Heart right ventricle (tissue), 16 donors: ENCODE results near the gene DNAH12. TPM values are rescaled to one million over a fixed set of nuclear protein-coding genes. Genes with fewer than 3 reads are reported as not detected.
"Not testable (repeated sequence)": the region's sequence is repeated elsewhere in the genome, so short reads cannot be mapped to it uniquely, and the experiment has no call there.

Experiments
- ATAC-seq, 8 donors: fragments of 200-7000 bp; cut with Tn5 transposase; one replicate each; pipeline ENCODE4 v1.9.1; 2020; ENCODE audit warnings: mild to moderate bottlenecking in 8 of 8, moderate library complexity in 8 of 8, moderate number of reproducible peaks in 1 of 8
- DNase-seq, 2 donors: peaks; one replicate each; pipeline ENCODE4 v3.0.0-alpha.2; 2020
- H3K27ac ChIP-seq, 10 donors: fragments of 200-600 bp; sonication (generic) in 2 of 10; one replicate each; pipeline versions ENCODE4 v1.5.0 to v1.8.0; 2020 to 2022; ENCODE audit warnings: mild to moderate bottlenecking in 3 of 10
- H3K27me3 ChIP-seq, 7 donors: fragments of 200-600 bp; one replicate each; pipeline ENCODE4 v1.8.0; 2021 to 2022; ENCODE audit warnings: mild to moderate bottlenecking in 2 of 7
- H3K36me3 ChIP-seq, 9 donors: fragments of 200-600 bp; sonication (generic) in 1 of 9; one replicate each; pipeline versions ENCODE4 v1.5.0 to v1.8.0; 2020 to 2022; ENCODE audit warnings: mild to moderate bottlenecking in 2 of 9
- H3K4me1 ChIP-seq, 9 donors: fragments of 200-600 bp; sonication (generic) in 1 of 9; one replicate each; pipeline versions ENCODE4 v1.5.0 to v1.8.0; 2020 to 2022; ENCODE audit warnings: mild to moderate bottlenecking in 4 of 9
- H3K4me3 ChIP-seq, 10 donors: fragments of 200-600 bp; sonication (generic) in 2 of 10; one replicate each; pipeline versions ENCODE4 v1.5.0 to v1.8.0; 2020 to 2022; ENCODE audit warnings: mild to moderate bottlenecking in 7 of 10, moderate library complexity in 2 of 10
- H3K9me3 ChIP-seq, 11 donors: fragments of 200-600 bp in 10 of 11; sonication (generic) in 2 of 11; one replicate each; pipeline versions ENCODE4 v1.5.0 to v1.8.0; 2013 to 2022; ENCODE audit warnings: mild to moderate bottlenecking in 2 of 11, control low read depth in 1 of 11, moderate library complexity in 1 of 11
- WGBS, 2 donors: extraction: QIAGEN DNeasy Blood & Tissue Kit; methylation state at CpG; one replicate each; pipeline ENCODE4 v1.1.7; 2013; ENCODE audit warnings: inconsistent platforms in 1 of 2; 5-methylcytosine and 5-hydroxymethylcytosine counted together
- intact Hi-C, 10 donors: fragments of 100-400 bp; cut with DNase I; formaldehyde crosslinking; loops; one replicate each; pipeline versions ENCODE4 v1.11.1 to v1.14.2; 2022
- polyA plus RNA-seq, 2 donors: library from polyadenylated mRNA; stranded (reverse); fragments of 200-250 nt; gene quantifications; one replicate each; pipeline ENCODE4 v1.2.3, GENCODE V29; 2013
- total RNA-seq, 10 donors: library from RNA; stranded (reverse); fragmentation: NEBNext Ultra II Directional in 3 of 10; extraction: Animal tissue kit (Norgen Biotek cat#: 25700) in 3 of 10; gene quantifications; one replicate each; pipeline versions ENCODE4 v1.2.1 to v1.2.4, GENCODE V29; 2021 to 2023
- TF ChIP-seq, protein P1 (sequence below), 9 donors: fragments of 200-600 bp; sonication (generic) in 2 of 9; IDR thresholded peaks; one replicate each; pipeline versions ENCODE4 v1.5.0 to v1.8.0; 2021 to 2022; ENCODE audit warnings: antibody characterized with exemption in 9 of 9, mild to moderate bottlenecking in 5 of 9, moderate library complexity in 1 of 9
- donor health status: Arrhythmogenic right ventricular cardiomyopathy.
- donor health status: ischemic (EF 13 %, LVEDD 7.1; RV severe dilation, severe dysfunction).
- donor health status: healthy with polysubstance abuse.
- donor health status: DM: no; HTN: yes; CAD: no.
- donor health status: DM: no; HTN: no; CAD: no.
- donor health status: ischemic (EF 25% LVEDD 6.9; RV normal size, moderate dysfunction).
- donor health status: ischemic (EF 25% LVEDD 5.7; RV mildly dilated, moderate dysfunction).
- donor health status: healthy.
- donor health status: DM: yes; HTN: yes; CAD: no.
- donor health status: Ischemic cardiomyopathy.
- donor health status: ischemic (EF 35%, LVEDD 5.7; RV mildly dilated, moderate dysfunction).
- donor health status: nonischemic (EF 11% LVEDD 7.7; RV severe dilation, severe dysfunction).
- donor health status: DM: yes; HTN: yes; CAD: no.
- donor health status: PGD.
- donor health status: ischemic (EF 29% LVEDD 5.4; RV normal size, mild dysfunction).
- donor health status: nonischemic (EF 23%, LVEDD 6.1; RV moderate dilation, normal function).

DNAH12 gene
- total and polyA plus RNA-seq, 12 donors, result 0.01 to 0.44 (median 0.12) TPM; not detected in 4

GRCh38 chr3:57383838-57384237 is 160.3 kb downstream of the DNAH12 start:
- peaks cover 0 to 4% (median 0%) of the 10 kb centered on the region in 7 donors for H3K27me3 ChIP-seq
- intact Hi-C loops, result no loop called here
- ATAC-seq (no peak), DNase-seq (no peak)
- no peak overlapping the region for H3K4me3 ChIP-seq
- TF ChIP-seq, protein P1, sequence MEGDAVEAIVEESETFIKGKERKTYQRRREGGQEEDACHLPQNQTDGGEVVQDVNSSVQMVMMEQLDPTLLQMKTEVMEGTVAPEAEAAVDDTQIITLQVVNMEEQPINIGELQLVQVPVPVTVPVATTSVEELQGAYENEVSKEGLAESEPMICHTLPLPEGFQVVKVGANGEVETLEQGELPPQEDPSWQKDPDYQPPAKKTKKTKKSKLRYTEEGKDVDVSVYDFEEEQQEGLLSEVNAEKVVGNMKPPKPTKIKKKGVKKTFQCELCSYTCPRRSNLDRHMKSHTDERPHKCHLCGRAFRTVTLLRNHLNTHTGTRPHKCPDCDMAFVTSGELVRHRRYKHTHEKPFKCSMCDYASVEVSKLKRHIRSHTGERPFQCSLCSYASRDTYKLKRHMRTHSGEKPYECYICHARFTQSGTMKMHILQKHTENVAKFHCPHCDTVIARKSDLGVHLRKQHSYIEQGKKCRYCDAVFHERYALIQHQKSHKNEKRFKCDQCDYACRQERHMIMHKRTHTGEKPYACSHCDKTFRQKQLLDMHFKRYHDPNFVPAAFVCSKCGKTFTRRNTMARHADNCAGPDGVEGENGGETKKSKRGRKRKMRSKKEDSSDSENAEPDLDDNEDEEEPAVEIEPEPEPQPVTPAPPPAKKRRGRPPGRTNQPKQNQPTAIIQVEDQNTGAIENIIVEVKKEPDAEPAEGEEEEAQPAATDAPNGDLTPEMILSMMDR (IDR thresholded peaks at IDR 0.05), result no peak
- H3K36me3 ChIP-seq, result no peaks in the 10 kb centered on the region
- 96% methylated on average over 2 of the region's 2 CpGs for WGBS, 2 donors
- H3K27ac ChIP-seq, result no peak overlapping the region
- H3K4me1 ChIP-seq, result no peaks in the 10 kb centered on the region
- H3K9me3 ChIP-seq, result no peaks in the 10 kb centered on the region

DNA sequence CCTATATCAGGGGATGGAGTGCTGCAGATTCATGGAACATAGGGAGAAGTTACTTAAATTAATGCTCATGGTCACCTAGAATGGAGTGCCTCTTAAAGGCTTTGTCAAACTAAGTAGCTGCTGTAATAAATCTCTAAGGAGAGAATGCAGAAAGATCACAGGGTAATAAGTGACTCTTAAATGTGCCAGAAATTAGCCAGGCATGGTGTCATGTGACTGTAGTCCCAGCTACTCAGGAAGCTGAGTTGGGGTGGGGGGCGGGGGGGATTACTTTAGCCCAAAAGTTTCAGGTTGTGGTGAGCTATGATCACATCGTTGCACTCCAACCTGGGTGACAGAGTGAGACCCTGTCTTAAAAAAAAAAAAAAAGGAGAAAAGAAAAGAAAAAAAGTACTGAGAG is 160.7 kb downstream of the DNAH12 start:
- H3K36me3 ChIP-seq, result no peaks in the 10 kb centered on the region
- TF ChIP-seq, protein P1 (IDR thresholded peaks at IDR 0.05), result no peak
- H3K4me1 ChIP-seq, result no peaks in the 10 kb centered on the region
- peaks cover 0 to 4% (median 0%) of the 10 kb centered on the region in 7 donors for H3K27me3 ChIP-seq
- no peaks in the 10 kb centered on the region for H3K9me3 ChIP-seq
- DNase-seq (no peak), ATAC-seq (no peak)
- intact Hi-C loops, result no loop called here
- H3K27ac ChIP-seq, result no peak overlapping the region
- H3K4me3 ChIP-seq, result no peak overlapping the region
- 60 to 73% methylated on average over 2 of the region's 2 CpGs for WGBS, 2 donors

- 50 to 72% methylated on average over 2 of the region's 2 CpGs for WGBS, 2 donors
- Histone ChIP-seq H3K36me3 (no peaks in the 10 kb centered on the region), H3K4me1 (no peaks in the 10 kb centered on the region), H3K4me3 (no peak overlapping the region), H3K27ac (no peak overlapping the region), H3K27me3 (peaks cover 0 to 4% (median 0%) of the 10 kb centered on the region in 7 donors), H3K9me3 (no peaks in the 10 kb centered on the region)
- TF ChIP-seq, protein P1 (IDR thresholded peaks at IDR 0.05), result no peak
- no peak for DNase-seq
- no peak for ATAC-seq
- intact Hi-C loops, result no loop called here
Observed at GRCh38 chr3:57382933-57383332, 161.2 kb downstream of the DNAH12 start.

- DNase-seq, result no peak
- TF ChIP-seq, protein P1 (IDR thresholded peaks at IDR 0.05), result no peak
- Histone ChIP-seq H3K4me3 (no peak overlapping the region), H3K36me3 (no peaks in the 10 kb centered on the region), H3K27me3 (no peaks in the 10 kb centered on the region), H3K4me1 (no peaks in the 10 kb centered on the region), H3K9me3 (peaks cover 0 to 25% (median 5%) of the 10 kb centered on the region in 11 donors), H3K27ac (no peak overlapping the region)
- ATAC-seq, result no peak
- WGBS, 2 donors, result 64 to 79% methylated on average over 1 of the region's 1 CpG
- intact Hi-C loops, result no loop called here
Observed at GRCh38 chr3:57370341-57370740, 173.8 kb downstream of the DNAH12 start.

DNA sequence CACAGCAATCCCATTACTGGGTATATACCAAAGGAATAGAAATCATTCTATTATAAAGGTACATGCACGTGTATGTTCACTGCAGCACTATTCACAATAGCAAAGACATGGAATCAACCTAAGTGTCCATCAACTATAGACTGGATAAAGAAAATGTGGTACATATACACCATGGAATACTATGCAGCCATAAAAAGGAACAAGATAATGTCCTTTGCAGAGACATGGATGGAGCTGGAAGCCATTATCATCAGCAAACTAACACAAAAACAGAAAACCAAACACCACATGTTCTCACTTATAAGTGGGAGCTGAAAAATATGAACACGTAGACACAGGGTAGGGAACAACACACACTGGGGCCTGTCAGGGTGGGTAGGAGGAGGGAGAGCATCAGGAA is 179.1 kb downstream of the DNAH12 start:
- H3K27me3 ChIP-seq, H3K27ac ChIP-seq, intact Hi-C loops, H3K4me3 ChIP-seq, H3K4me1 ChIP-seq, H3K9me3 ChIP-seq, ATAC-seq, DNase-seq, H3K36me3 ChIP-seq: not testable (repeated sequence)
- WGBS, 2 donors, result 83 to 87% methylated on average over 2 of the region's 2 CpGs

DNA sequence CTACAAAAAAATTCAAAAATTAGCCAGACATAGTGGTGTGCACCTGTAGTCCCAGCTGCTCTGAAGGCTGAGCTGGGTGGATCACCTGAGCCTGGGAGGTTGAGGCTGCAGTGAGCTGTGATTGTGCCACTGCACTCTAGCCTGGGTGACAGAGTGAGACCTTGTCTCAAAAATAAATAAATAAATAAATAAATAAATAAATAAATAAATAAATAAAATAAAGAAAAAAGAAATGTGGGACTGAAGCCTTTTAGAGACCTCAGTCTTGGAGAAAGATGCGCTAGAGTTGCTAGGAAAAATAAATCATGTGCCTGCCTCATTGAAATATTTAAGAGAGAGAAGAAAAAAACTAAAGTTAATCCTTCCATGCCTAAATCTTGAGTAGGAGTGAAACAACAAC is 187.9 kb downstream of the DNAH12 start:
- WGBS, 2 donors, result 98 to 100% methylated on average over 1 of the region's 1 CpG
- DNase-seq, H3K36me3 ChIP-seq, H3K4me3 ChIP-seq, H3K27me3 ChIP-seq, H3K27ac ChIP-seq, ATAC-seq, H3K9me3 ChIP-seq, intact Hi-C loops, H3K4me1 ChIP-seq: not testable (repeated sequence)
